GM18519 (cell line): ENCODE measurements around the gene ATAD5.
"Not testable (repeated sequence)": the region's sequence is repeated elsewhere in the genome, so short reads cannot be mapped to it uniquely, and the experiment has no call there.

Experiments
- ATAC-seq: cut with Tn5 transposase; IDR thresholded peaks from one replicate; pipeline ENCODE4 v1.9.1; 2021; ENCODE audit warnings: mild to moderate bottlenecking, moderate library complexity; ENCODE audit not compliant: unreplicated experiment, low FRiP score

Gene ATAD5, protein sequence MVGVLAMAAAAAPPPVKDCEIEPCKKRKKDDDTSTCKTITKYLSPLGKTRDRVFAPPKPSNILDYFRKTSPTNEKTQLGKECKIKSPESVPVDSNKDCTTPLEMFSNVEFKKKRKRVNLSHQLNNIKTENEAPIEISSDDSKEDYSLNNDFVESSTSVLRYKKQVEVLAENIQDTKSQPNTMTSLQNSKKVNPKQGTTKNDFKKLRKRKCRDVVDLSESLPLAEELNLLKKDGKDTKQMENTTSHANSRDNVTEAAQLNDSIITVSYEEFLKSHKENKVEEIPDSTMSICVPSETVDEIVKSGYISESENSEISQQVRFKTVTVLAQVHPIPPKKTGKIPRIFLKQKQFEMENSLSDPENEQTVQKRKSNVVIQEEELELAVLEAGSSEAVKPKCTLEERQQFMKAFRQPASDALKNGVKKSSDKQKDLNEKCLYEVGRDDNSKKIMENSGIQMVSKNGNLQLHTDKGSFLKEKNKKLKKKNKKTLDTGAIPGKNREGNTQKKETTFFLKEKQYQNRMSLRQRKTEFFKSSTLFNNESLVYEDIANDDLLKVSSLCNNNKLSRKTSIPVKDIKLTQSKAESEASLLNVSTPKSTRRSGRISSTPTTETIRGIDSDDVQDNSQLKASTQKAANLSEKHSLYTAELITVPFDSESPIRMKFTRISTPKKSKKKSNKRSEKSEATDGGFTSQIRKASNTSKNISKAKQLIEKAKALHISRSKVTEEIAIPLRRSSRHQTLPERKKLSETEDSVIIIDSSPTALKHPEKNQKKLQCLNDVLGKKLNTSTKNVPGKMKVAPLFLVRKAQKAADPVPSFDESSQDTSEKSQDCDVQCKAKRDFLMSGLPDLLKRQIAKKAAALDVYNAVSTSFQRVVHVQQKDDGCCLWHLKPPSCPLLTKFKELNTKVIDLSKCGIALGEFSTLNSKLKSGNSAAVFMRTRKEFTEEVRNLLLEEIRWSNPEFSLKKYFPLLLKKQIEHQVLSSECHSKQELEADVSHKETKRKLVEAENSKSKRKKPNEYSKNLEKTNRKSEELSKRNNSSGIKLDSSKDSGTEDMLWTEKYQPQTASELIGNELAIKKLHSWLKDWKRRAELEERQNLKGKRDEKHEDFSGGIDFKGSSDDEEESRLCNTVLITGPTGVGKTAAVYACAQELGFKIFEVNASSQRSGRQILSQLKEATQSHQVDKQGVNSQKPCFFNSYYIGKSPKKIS (N-terminal part only)

DNA sequence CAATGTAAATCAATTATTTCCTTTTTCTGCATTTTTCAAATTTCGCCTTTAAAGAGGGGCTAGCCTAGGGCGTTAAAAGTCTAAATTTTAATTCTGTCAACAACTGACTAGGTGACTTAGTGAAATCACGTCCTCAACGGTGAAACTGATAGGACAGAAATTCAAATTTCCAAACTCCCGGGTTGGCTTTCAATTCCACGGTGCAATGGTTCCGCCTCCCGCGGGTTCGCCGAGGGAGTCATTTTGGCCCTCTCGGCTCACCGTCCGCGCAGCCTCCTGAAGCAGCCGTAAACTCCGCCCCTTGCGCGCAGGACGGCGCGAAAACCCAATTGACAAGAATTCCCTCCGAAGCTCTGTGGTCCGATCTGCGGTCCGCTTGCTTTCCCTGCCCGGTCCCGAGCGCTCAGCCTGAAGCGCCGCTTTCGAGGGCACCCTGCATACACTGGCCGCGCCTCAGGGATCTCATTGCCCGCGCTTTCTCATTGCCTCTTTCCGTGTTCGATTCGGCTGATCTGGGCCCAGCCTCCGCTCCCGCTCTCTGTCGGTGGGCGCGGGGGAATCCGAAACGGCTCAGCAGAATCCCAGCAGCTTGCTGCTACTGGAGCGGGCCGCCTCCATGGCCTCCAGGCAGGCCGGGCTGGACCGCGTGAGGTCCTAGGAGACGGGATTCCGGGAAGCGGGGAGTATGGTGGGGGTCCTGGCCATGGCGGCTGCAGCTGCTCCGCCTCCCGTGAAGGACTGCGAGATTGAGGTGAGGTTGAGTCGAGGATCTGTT, at the start of gene ATAD5:
Gene ATAD5, plus strand, starts transcription at position 304 of the 775 bp plus-strand sequence. Its CDS starts 382 bp downstream, at position 686.
- ATAC-seq, result peak; percentile 38

DNA sequence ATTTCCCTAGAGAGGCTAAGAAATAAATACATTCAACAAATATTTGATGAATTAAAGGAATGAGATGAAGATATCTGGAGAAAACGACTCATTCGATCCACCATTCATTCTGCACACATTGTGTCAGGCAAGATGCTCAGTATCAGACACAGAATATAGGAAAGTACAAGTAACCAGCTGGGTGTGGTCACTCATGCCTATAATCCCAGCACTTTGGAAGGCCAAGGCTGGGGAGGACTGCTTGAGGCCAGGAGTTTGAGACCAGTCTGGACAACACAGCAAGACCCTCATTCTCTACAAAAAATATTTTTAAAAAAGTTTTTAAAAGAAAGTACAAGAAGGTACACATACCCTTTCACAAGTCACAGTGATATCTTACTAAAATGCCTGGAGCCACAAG, 49.6 kb upstream of the ATAD5 start:
- no peak for ATAC-seq

DNA sequence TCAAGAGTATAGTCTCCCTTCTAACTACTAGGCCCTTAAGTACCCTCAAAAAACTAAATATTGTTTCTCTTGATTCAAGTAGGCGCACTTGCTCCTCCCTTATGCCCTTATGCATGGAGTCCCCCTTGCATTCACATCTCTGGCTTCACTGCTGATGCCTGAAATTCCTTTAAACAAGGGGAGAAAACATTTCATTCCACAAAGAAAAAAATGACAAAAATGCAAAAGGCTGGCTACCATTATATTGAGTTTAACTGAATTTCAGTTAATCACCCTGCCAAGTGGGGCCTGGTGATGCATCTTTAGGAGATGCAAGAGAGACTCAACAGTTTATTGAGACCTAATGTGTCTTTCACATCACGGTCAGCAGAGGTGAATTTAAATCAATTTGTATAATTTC, 42.8 kb upstream of the ATAD5 start:
- ATAC-seq, result no peak

DNA sequence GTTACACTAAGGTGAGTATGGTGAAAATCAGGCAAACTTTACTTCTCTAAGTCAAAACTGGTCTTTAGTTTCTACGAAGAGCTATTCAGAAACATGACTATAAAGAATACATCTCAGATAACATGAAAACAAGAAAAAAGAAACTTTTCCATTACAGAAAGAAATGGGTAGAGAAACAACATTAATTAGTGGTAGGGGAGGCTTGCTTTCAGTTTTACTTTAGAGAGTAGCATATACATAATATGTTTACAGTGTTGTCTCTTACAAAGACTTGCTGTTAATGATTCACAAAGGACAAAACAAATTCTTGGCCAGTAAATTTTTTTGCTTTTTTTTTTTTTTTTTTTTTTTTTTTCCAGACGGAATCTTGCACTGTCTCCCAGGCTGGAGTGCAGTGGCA, 41.5 kb upstream of the ATAD5 start:
- ATAC-seq, result no peak

DNA sequence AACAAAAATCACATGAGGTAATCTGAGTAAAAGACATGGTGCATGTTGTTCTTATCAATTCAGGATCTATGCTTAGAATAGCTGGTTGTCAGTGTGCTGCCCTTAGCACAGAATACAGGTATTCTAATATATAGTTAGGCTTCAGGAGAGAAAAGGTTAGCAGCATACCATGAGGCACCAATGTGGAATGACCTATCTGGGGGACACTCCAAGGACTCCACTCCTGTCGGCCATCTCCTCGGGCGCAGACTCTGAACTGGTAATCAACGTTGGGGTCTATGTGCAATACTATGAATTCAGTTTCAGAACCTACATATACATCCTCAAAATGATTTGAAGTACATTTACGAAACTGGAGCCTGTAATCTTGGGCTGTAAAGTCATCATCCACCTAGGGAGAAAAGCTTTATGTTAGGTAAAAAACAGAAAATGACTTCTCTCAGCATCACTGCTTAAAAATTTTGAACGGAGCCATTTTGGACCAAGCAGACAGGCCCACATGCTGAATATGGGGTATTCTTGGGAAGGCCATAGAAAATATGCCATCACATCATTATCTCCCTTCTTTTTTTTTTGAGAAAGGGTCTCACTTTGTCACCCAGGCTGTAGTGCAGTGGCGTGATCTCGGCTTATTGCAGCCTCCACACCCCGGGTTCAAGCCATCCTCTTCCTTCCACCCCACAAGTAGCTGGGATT, 38.3 kb upstream of the ATAD5 start:
- ATAC-seq, result no peak

DNA sequence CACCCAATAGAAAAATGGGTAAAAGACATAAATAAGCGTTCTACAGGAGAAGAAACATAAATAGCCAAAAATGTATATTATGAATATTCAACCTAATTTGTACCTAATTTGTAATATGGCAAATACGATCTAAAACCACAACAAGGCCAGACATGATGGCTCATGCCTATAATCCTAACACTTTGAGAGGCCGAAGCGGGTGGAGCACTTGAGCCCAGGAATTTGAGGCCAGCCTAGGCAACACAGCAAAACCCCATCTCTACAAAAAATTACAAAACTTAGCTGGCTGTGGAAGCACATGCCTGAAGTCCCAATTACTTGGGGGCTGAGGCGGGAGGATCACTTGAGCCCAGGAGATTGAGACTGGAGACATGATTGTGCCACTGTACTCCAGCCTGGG, 37.4 kb upstream of the ATAD5 start:
- no peak for ATAC-seq

DNA sequence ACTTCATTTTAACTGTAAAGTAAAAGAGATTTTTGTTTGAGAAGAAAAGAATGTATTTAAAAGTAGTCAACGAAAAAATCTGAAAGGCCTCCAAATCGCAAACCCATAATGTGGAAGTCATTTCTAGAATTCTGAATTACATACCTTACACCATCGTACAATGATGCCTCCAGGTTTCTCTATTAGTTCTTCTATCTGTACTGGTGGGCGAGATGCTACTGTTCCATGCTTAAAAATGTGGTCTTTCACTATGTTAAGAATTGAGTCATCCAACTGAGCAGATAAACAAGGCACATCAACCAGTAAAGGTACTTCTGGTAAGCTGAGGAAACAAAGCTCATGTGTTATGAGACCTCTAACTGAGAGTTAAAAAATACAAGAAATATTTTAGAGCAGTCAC, 35.8 kb upstream of the ATAD5 start:
- no peak for ATAC-seq

DNA sequence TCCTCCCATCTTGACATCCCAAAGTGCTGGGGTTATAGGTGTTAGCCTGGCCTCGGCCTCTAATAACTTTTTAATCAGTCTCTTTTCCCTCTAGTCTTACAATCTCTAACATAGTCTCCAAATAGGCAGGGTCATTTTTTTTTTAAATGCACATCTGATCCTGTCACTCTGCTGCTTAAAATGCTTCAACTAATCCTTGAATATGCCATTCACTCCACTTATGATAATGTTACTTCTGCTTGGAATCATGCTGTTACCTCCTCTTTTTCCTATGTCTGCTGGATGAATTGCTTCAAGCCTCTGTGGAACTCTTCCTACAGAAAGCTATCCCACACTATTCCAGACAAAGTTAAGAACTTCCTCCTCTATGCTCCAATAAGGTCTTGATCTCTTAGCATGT, 30.1 kb upstream of the ATAD5 start:
- ATAC-seq, result no peak

DNA sequence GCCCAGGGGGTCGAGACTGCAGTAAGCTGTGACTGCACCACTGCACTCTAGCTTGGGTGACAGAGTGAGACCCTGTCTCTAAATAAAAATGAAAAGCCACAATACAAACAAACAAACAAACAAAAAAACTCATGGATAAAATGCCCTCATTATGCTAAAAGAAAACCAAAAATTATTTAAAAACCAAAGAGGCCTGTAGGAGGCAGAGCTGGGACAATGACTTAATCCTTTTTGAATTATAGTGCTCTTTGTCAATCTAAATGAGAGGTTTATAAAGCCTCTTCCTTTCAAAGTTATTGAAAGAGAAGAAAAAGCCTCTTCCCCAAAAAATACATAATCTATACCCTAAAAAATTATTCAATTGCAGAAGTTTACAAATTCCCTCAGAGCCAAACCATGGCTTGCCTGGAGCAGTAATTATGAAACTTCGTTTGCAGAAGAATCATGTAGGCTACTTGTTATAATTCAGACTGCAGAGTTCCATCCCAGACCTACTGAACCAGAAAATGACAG, 25.8 kb upstream of the ATAD5 start:
- no peak for ATAC-seq

DNA sequence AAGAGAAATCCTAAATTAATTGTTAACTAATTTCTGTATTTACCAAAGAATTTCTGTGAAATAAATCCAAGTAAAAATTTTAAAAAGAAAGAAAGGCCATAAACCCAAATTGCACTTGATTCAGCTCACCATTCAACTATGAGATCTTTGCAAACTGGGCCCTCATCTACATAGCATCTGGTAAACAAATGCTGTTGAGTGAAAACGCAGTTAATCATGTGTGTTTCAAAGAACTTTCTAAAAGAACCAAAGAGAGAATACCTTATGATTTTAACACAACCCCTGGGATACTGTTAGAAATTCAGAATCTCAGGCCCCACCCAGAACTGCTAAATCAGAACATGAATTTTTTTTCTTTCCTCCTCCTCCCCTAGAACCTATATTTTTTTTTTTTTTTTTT, 23.9 kb upstream of the ATAD5 start:
- no peak for ATAC-seq

DNA sequence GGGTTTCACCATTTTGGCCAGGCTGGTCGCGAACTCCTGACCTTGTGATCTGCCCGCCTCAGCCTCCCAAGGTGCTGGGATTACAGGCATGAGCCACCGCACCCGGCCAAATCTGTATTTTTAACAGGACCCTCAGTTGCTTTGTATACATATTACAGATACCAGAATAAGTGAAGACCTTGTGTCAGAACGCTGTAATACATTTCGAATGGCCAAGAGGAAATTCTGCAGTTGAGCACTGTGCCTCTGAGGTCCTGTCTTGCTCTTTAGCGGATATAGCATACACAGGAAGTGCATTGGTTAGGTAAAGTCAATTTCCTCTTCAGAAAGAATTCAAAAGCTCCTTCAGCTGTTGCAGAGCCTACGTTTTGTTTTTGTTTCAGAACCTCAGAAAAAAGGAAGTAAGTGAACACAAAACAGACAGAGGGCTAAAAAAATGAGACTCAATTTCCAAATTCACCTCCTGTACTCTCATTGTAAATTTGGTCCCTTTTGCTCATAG, 22.9 kb upstream of the ATAD5 start:
- ATAC-seq, result peak; percentile 76

DNA sequence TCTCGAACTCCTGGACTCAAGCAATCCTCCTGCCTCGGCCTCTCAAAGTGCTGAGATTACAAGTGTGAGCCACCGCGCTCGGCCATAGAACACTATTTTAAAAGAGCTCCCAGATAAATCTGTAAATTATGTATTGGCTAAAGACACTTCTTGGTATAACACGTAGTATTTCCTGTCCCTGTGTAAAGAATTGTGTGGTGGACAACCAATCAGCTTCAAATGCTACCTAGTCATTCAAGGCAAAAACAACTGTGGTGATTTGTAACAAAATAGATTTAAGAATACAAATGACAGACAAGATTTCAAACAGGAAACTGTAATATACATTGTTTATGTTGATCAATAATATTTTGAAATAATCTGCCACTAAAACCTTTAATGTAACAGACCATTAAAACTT, 21.9 kb upstream of the ATAD5 start:
- no peak for ATAC-seq

DNA sequence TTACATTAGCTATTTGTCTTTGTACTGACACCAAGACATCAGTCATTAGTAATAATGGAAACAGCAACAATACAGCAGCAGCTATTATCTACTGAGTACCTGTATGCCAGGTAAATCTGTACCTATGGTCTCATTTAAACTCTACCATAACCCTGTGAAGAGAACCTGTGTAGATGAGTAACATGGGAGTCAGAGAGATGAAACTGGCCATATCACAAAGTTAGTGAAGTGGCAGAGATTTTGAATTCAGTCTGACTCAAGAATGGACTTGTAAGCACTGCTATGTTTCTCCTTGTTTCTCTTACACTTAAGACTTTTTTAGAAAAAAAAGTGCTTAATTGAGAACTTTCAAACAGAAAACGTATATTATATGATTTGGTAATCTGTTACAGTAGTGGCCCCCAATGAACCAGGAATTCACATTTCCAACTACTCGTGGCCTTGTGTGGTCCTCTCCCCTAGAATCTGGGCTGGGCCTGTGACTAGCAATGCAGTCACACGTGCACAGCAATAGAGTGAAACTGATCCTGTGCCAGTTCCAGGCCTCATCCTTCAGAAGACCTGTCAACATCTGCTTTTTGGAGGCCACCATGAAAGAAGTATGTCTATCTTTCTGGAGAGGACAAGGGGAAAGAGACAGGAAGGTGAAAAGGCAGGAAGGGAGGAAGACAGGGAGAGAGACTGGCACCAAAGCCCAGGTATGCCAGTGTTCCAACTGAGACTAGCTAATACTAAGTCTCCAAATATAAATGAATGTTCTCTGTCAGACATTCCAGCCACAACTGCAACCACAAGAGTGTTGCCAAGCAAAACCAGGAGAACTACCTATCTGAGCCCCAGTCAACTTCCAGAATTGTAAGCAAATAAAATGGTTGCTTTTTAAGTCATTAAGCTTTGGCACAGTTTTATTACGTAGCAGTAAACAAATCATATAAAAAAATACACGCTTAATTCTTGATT, 19.3 kb upstream of the ATAD5 start:
- no peak for ATAC-seq

DNA sequence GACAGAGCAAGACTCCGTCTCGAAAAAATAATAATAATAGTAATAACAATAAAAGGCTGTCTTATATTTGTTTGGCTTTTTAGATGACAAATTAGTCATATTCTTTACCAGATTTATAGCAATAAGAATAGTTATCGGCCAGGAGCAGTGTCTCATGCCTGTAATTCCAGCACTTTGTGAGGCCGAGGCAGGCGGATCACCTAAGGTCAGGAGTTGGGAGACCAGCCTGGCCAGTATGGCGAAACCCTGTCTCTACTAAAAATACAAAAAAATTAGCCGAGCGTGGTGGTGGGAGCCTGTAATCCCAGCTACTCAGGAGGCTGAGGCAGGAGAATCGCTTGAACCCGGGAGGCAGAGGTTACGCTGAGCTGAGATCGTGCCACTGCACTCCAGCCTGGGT, 17.5 kb upstream of the ATAD5 start:
- ATAC-seq, result not testable (repeated sequence)

DNA sequence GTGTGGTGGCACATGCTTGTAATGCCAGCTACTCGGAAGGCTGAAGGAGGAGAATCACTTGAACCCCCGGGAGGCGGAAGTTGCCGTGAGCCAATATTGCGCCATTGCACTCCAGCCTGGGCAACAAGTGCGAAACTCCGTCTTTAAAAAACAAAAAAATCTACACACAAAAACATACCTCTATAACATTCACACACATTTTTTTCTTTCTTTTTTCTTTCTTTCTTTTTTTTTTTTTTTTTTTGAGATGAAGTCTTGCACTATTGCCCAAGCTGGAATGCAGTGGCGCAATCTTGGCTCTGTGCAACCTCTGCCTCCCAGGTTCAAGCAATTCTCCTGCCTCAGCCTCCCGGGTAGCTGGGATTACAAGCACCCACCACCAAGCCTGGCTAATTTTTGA, 16.9 kb upstream of the ATAD5 start:
- ATAC-seq, result not testable (repeated sequence)

DNA sequence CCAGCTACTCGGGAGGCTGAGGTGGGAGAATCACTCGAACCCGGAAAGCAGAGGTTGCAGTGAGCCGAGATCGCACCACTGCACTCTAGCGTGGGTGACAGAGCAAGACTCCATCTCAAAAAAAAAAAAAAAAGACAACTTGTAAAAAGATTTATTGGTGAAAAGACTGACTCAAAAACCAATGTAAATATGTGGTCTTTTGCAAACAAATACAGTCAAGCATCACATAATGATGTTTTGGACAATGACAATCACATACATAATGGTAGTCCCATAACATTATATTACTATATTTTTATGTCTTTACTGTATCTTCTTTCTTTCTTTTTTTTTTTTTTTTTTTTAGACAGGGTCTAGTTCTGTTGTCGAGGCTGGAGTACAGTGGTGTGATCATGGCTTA, 15.6 kb upstream of the ATAD5 start:
- no peak for ATAC-seq

DNA sequence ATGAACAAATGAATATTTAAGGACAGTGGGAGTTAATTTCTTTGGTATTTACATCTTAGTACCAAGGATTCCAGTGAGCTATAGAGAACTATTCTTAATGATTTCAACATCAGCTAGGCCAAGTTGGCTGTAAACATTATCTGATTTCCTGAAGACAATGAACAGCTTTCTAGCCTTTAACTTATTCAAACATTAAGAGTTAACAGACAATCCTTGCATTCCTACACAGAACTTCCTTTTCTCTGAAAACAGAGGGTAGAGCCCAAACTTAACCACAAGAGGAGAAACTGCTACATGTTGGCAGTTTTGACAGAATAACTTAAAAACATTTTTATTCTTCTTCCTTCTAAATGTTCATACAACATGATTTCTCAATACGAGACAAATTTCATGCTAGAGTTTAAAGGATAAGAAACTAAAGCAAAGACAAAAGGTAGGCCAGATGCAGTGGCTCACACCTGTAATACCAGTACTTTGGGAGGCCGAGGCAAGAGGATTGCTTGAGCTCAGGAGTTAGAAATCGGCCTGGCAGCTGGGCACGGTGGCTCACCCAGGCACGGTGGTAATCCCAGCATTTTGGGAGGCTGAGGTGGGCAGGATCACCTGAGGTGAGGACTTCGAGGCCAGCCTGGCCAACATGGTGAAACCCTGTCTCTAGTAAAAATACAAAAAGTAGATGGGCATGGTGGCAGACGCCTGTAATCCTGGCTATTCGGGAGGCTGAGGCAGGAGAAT, 11.6 kb upstream of the ATAD5 start:
- ATAC-seq, result no peak
